SIG-M5 treated with dmso at 0.1 percent for 504 hours (cell line): ENCODE measurements around the gene ITPR2.
A peak's percentile ranks its signal among the peaks of the same experiment; 100 is the strongest.

Experiments
- DNase-seq: peaks from one replicate; lab custom pipeline; 2025; ENCODE audit not compliant: unreplicated experiment; lab: John Stamatoyannopoulos, UW

Gene ITPR2

DNA sequence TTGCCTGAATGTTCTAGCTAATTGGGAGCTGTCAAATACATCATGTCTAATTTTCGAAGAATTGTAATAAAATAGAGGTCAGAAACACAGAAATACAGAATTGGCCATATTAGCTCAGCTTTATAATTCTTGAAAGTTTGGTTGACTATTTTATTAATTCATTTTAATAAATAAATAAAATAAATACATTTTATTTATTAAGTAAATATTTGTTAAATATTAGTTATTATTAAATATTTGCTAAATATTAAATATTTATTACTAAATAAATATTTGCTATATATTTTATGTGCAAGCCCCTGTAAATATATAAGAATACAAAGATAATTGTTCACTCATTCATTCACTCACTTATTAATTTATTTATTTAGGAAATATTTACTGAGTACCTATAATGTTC lies 406.3 kb downstream of the ITPR2 start:
- no peak for DNase-seq

DNA sequence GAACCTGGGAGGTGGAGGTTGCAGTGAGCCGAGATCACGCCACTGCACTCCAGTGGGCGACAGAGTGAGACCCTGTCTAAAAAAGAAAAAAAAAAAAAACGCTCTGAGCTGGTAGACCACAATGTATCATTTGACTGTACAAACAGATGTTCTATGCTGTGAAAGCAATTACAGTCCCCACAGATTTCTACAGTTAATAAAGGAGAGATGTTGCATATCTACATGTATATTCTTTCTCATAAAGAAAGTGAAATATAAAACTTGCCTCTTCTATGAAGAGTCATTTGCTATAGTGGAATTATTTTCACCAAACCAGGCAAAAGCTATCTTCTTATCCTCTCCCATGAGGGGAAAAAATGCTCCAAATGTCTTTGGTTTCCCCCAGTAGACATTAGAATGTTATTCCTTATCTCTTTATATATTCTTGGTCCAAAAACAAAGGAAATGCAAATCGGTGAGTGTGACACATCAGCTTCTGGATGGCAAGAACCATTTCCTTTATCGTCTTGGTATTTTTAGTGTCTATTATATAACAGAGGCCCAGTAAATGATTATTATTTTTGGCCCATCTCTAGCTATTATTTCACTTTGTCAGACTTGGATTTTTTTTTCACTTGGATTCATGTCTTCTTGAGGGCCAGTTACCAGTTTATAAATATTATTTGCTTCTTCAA lies 407.3 kb downstream of the ITPR2 start:
- DNase-seq: no peak

DNA sequence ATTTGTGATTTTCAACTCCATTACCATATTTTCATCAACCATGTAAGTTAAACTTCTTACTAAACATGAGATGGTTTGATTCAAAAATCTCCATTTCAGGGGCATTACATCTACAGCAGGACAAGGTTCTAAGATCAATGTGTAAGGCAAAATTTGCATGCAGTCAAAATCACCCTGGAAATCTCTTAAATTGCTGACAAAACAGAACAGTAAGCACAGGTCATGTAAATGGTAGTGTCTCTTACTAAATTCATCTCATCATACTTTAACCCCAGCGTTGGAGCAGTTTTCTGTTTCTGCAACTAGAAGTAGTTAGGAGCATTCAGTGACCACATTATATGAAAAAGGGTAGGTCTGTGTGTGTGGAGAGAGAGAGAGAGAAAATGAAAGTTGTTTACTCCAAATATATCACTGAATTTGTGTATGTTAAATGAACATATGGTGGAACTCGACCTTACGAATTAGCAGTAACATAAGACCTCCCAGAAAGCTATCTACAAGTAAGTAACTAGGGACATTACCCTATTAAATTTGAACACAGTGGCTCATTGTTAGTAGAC lies 410.1 kb downstream of the ITPR2 start:
- no peak for DNase-seq

DNA sequence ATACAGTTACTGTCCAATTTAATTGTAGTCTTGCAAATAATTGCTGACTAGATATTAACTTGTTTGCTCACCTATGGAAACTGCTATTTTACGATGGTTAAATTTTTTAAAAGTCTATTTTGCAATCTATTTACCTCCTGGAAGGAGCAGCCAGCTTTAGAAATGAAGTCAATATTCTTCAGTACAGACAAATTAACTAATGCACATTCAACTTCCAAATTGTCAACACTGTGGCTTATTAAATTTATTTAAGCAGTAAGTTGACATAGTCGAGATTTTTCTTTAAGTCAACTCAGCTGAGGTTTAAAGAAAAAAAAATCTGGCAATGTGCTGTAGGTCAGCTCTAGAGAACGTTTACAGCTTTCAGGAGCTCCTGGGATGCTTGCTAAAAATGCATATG lies 416.4 kb downstream of the ITPR2 start:
- no peak for DNase-seq

DNA sequence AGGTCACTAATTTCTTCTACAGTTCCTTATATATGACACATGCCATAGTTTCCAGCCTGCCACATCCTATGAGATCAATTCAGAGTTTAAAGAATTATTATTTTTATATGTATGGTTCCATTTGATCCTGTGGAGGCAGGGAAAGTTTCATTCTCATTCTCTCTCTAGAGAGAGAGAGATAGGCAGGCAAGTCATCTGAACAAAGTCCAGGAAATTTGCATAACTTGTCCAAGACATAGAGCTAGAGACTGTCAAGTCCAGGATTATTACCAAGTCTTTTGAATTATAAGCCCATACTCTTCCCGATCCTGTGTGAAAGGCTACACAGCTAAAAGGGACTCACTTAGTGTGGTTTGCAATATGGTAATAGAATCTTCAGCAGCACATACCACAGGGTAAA lies 422.3 kb downstream of the ITPR2 start:
- no peak for DNase-seq

DNA sequence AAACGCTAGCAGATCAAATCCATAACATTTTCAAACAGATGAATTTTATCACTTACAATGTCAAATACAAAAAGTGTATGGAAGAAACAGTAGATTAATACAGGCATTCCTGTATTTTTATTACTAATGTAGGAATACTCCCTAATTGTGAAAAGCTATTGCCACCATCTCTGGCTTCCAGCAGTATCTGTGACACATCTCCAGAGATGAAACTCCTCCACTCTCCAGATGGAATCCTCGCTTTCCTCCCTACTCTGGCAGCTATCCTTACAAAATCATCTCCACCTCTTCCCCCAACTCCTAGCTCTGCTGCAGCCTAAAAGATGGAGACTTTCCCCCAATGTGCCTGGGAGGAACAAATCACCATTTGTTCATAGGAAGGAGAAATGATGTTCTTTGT lies 426.2 kb downstream of the ITPR2 start:
- DNase-seq: no peak

DNA sequence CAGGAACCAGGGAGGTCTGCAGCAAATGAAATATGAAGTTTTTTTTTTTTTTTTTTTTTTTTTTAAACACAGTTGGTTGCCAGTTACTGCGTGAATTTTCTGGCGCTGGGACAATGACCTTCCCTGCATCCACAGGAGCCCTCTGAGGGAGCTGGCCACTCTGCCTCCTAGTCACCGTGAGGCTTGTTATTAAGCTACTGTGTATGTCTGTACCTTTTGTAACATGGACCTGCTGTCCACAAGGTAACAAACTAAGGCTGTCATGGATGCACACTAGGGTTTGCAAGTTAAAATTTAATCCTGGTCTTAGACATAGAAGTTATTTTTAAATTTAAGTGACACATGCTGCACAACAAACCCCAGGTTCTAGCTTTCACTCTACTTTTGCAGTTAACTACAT lies 426.6 kb downstream of the ITPR2 start:
- DNase-seq: no peak

DNA sequence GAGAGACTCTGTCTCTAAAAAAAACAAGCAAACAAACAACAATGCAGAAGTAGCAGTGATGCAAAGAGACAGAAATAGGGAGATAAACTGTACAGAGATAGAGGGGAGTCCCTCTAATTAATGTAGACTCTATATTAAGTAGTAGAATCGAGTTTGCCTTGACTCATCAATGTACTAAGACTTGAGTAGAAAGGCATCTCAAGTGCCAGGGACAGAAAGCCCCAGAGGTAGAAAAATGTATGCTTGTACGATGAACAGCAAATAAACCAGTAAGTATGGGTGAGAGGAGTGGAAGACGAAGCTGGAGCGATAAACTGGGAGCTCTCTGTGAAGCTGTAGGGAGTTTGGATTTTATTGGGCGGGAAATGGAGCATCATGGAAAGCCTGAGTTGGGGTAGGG lies 429.4 kb downstream of the ITPR2 start:
- DNase-seq: no peak

DNA sequence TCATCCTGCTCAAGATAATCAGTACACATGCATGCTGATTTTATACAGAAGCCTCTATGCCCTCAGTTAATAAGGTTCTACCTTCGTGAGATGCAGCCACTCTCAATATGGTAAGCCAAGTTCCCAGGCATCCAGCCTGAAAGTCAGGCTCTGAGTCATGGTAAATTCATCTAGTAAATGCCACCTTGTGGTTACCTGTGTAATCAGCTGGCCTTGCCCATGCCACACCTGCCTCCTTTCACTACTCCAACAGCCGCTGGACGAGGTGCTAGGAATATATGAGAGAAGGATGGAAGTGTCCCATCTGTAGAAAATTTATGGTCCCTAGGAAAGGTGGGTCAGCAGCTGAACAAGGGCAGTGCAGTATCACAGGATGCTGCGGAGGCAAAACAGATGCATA lies 430.3 kb downstream of the ITPR2 start:
- DNase-seq: peak; percentile 10

DNA sequence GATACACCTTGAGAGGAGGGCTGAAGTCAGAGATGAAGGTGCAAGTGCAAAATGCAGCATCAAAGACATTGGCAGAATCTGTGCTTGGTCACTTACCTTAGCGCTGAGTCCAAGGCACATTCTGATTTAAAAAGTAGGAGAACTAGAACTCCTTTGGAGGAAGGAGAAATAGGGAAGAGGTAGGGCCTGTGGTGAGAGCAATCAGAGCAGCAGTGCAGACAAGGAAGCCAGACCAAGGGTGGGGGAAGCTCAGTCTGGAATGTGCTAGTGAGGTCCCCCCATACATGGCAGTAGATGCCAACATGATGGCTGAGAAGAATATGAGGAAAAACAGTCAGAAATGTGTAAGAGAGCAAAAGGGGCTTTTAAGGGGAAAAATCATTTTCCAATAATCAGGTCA lies 431.1 kb downstream of the ITPR2 start:
- no peak for DNase-seq

DNA sequence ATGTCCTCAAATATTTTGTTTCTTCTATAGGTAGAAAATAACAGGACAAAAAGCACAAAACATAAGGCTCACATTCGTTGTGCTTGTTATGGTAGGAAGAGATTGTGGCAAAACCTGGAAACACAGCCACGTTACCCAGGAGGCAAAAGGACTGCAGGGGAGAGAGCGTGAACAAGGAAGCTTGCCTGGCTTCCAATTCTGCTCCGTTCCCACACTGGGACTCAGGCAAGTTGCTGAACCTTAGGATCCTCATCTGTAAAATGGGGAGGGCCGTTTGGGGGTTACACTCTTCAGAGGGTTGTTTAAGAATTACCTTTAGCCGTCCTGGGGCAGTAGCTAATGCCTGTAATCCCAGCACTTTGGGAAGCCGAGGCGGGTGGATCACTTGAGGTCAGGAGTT lies 432.4 kb downstream of the ITPR2 start:
- DNase-seq: no peak

DNA sequence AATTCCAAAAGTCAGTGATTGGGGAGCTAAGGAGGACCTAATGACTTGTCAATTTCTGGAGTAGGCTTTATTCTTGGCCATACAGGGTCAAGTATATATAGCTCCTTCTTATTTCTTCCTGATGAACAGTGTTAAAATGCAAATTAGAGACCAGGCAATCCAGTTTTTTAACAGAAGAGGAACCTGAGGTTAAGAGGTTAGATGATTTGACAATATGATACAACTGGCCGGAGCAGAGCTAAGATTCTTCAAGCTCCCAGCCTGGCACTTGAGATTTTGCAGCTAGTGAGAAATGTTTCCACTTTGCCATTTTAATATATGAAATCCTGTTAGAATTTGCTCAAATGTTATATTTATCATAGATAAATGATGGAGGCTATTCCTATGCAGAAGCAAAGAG lies 433.6 kb downstream of the ITPR2 start:
- DNase-seq: no peak

DNA sequence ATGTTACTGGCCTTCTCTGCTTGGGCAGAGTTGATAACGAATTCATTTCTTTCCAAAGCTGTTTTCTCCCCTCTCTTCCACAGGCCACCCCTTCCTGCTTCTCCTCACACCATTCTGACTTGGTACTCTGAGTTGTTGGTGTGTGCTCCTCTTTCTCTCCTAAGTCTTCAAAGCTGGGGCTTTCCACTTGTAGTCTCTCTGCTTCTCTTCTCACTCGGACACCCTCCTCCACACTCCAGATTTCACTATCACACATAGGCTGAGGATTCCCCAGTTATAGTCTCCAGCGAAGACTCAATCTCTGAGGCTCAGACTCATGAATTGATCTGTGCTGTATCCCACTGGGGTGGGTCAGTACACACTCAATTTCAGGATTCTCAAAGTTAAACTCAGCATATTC lies 436.6 kb downstream of the ITPR2 start:
- no peak for DNase-seq

DNA sequence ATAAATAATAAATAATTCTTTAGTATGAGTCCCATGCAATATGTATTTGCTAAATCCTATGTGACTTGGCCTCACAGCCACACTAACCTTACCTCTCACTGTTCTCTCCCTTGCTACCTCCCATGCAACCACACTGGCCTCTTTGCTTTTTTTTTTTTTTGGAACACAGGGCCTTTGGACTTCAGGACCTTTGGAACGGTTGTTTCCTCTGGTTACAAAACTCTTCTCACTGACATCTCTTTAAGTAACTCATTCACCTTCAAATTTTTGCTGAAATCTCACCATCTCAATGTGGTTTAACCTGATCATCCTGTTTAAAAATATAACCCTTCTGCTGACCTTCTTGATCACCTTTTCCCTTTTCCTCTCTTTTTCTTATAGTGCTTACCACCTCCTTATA lies 443.7 kb downstream of the ITPR2 start:
- DNase-seq: no peak

DNA sequence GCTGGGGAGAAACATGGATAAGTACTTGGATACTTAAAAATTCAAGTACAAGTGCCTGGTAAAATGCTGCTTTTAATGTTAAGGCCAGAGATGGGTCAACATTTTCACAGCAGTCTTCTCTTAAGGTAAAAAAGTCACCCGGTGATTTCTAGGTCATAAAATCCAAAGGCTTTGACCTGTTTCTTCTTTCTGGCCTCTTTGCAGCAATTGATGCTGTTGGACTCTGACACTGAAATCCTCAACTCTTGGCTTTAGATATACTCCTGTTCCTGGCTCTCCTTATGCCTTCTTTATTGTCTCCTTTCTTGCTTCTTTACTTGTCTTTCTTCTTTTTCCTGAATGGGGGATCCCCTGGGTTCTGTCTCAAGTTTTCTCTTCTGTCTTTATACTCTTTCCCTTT lies 448.5 kb downstream of the ITPR2 start:
- DNase-seq: no peak

DNA sequence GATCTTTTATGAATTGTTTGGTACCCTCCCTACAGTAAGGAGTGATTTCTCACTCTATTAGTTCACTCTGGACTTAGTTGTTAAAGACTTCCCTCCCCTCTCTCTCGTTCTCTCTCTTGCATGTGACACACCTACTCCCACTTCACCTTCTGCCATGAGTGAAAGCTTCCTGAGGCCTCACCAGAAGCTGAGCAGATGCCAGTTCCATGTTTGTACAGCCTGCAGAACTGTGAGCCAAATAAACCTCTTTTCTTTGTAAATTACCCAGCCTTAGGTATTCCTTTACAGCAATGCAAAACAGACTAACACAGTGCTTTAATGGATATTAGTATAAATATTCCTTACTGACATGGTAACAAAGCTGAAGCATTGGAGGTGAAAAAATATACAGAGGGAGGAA lies 450.0 kb downstream of the ITPR2 start:
- no peak for DNase-seq

DNA sequence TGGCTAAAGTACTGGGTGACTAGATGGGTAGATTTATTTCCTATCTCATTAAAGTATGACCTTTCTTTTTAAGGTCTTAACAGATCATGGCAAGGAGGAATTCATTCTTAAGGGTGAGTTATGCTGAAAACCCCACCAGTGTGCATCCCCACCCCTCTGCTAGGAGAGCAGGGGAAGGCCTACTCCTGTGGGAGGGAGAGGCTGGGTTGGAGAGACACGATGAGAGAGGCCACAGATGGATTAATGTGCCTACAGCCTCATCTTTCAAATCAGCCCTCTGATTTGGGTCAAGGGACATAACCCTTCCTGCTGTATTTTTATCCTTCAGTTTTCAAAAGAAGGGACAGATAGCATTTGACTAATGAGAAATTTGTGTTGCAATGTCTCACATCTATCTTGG lies 452.1 kb downstream of the ITPR2 start:
- DNase-seq: no peak

DNA sequence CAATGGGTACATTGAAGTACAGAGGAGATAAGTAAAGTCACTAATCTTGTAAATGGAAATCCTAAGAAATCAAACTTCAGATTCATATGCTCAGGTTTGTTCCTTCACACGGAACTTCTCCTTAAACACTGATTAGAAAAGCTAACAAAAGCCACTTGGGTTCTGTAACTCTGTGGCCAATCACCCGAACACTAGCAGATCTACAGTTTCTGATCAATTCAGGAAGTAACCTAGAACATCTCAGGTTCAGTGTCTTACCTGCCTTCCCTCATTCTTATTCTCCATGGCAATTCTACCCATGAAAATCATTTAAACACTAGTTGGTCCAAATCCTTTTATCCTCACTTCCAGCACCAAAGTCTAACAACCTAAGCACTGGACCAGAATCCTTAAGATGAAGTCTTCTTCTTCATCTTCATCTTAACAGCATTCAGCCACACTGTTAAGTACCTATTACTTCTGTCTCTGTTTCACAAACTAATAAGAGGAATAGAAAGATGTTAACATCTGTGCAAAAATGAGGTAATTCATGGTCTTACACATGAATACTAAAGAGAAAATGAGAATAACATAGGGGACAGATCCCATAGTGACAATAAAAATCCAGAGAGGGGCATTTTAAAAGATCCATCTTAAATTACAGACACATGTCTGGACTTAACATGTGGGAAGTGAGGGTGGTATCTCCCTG lies 453.1 kb downstream of the ITPR2 start:
- no peak for DNase-seq

DNA sequence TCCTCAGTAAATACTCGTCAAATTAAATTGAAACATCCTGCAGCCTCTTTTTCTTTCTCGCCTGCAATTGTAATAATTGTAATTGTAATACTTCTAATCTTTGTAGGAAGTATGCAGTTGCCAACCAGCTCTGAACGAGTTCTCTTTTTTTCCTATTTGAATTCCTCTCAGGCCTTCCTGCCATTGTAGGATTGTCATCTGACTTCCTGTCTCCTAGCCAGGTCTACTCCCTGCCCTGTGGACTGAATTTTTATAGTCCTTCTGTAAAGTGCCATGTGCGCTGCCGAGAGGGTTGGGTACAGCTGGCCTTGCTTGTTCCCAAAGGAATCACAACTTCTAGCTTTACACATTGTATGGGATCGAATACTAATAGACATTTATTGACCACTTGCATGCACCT lies 454.3 kb downstream of the ITPR2 start:
- DNase-seq: no peak

DNA sequence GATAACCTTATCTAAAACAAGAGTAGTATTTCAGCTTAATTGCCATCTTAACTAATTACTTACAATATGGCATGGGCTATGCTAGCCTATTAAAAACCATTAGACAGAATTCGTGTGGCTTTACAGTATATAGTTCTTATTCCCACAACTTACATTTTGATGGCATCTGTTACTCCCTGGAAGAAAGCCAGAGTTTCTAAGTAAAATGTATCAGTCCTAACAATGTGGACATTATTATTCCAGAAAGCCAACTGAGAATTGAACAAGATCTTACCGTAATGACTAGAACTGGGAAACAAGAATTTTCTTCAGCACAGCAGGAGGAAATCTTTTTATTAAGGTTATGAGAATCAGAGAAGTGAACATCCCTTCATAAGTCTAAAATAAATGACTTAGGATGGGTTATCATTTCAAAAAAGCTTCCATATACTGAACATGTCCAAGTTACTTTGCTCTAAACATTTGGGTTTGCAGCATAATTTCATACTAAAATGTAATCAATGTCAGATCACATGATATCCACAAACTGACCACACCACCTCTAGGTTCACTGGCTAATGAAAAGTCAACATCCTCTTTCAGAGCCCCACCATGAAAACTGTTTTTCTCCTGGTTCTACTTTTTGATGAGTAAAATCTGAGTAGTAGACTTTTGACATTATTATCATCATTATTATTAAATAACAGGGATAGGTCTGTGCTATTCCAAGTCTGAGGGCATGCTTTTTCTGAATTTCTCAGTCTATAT lies 457.9 kb downstream of the ITPR2 start:
- DNase-seq: no peak

DNA sequence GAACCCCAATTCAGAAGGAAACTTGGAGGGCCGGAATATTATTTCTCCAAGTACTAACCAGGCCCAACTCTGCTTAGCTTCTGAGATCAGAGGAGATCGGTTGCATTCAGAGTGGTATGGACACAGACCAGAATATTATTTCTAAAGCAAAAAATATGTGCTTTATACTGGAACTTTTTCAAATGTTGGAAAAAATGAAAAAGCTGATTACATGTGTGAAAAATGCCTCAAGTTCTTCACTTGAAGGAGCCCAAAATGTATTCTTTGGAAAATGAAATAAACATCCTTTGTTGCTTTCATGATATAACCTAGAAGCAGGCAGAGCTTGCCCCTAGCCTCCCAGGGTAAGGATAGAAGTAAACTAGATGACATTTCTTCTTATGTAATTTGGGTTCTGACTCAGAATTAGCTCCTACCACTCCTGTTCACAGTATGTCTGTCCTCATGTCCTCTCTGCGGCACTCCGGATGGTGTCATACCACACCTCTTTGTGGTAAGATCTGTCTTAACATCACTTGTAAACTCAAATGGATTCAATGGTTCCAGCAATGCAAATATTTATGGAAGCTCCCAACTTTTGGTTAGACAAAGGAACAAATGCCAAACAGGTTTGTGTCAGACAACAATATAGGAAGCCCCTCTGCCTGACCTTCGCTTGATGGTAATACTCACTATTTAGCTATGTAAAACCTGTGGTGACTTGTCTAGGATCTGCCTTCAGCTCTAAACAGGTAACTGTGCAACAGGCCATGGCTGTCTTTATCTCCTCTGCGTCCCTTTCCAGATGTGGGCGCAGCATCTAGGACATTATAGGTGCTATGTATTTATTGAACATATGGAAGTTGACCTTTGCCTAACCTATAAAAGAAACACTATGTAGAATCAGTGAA lies 459.1 kb downstream of the ITPR2 start:
- DNase-seq: no peak
